IMR-90 (cell line): Measurements from ENCODE around the gene ELOVL2.

Source experiments
- BHLHE40 ChIP-seq: fragments of 150-350 bp; IDR thresholded peaks from 2 replicates; pipeline ENCODE4 v1.6.1; 2016; ENCODE audit warnings: mild to moderate bottlenecking, low read depth, low read length
- CTCF ChIP-seq: conservative IDR thresholded peaks from 2 replicates; pipeline ENCODE4 v1.5.1; 2012; ENCODE audit warnings: mild to moderate bottlenecking, low read depth, low read length, improper control_type of control experiment
- FOS ChIP-seq: fragments of 150-350 bp; IDR thresholded peaks from 2 replicates; pipeline ENCODE4 v1.6.1; 2016; ENCODE audit warnings: low read depth, low read length
- MAZ ChIP-seq: IDR thresholded peaks from 2 replicates; pipeline ENCODE4 v1.6.1; 2012; ENCODE audit warnings: low read depth, mild to moderate bottlenecking, low read length, improper control_type of control experiment, moderate library complexity, borderline replicate concordance
- MXI1 ChIP-seq: IDR thresholded peaks from 2 replicates; pipeline ENCODE4 v1.6.1; 2012; ENCODE audit warnings: low read depth, mild to moderate bottlenecking, low read length, moderate library complexity, borderline replicate concordance
- POLR2A ChIP-seq: IDR thresholded peaks from 2 replicates; pipeline ENCODE4 v1.6.1; 2012; ENCODE audit warnings: mild to moderate bottlenecking, low read depth, low read length
- RAD21 ChIP-seq: IDR thresholded peaks from 2 replicates; pipeline ENCODE4 v1.6.1; 2012; ENCODE audit warnings: low read length, improper control_type of control experiment
- RFX5 ChIP-seq: IDR thresholded peaks from 2 replicates; pipeline ENCODE4 v1.8.0; 2012; ENCODE audit warnings: low read depth, mild to moderate bottlenecking, low read length, moderate library complexity
- SMC3 ChIP-seq: fragments of 150-350 bp; IDR thresholded peaks from 2 replicates; pipeline ENCODE4 v1.6.1; 2016; ENCODE audit warnings: low read depth, mild to moderate bottlenecking, antibody characterized with exemption, low read length, moderate library complexity
- TF ChIP-seq, protein P1 (sequence below): fragments of 150-350 bp; IDR thresholded peaks from 2 replicates; pipeline ENCODE4 v1.6.1; 2016; ENCODE audit warnings: low read depth, mild to moderate bottlenecking, low read length, moderate library complexity, borderline replicate concordance
- TF ChIP-seq, protein P2 (sequence below): fragments of 150-350 bp; IDR thresholded peaks from 2 replicates; pipeline ENCODE4 v1.6.1; 2017; ENCODE audit warnings: mild to moderate bottlenecking, antibody characterized with exemption, low read length, low read depth

DNA sequence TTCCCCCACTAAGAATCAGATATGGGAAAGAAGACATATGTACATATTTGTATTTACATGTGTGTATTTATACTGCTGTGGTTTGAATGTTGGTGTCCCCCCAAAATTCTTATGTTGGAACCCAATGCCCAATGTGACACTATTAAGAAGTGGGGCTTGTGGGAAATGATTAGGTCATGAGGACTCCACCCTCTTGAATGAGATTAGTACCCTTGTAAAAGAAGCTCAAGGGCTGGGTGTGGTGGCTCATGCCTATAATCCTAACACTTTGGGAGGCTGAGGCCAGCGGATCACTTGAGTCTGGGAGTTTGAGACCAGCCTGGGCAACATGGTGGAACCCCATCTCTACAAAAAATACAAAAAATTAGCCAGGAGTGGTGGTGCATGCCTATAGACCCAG lies 45.6 kb upstream of the ELOVL2 start:
- TF ChIP-seq, protein P1, sequence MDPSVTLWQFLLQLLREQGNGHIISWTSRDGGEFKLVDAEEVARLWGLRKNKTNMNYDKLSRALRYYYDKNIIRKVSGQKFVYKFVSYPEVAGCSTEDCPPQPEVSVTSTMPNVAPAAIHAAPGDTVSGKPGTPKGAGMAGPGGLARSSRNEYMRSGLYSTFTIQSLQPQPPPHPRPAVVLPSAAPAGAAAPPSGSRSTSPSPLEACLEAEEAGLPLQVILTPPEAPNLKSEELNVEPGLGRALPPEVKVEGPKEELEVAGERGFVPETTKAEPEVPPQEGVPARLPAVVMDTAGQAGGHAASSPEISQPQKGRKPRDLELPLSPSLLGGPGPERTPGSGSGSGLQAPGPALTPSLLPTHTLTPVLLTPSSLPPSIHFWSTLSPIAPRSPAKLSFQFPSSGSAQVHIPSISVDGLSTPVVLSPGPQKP: no peak
- TF ChIP-seq CTCF (no peak), FOS (no peak), POLR2A (no peak), BHLHE40 (no peak), RFX5 (no peak), MXI1 (no peak), SMC3 (no peak), MAZ (no peak), RAD21 (no peak)
- TF ChIP-seq, protein P2, sequence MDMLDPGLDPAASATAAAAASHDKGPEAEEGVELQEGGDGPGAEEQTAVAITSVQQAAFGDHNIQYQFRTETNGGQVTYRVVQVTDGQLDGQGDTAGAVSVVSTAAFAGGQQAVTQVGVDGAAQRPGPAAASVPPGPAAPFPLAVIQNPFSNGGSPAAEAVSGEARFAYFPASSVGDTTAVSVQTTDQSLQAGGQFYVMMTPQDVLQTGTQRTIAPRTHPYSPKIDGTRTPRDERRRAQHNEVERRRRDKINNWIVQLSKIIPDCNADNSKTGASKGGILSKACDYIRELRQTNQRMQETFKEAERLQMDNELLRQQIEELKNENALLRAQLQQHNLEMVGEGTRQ: no peak
